Left ventricle myocardium inferior (tissue), 1 donor: ENCODE data around the gene EIF3D. TPM values are rescaled to one million over a fixed set of nuclear protein-coding genes. Genes with fewer than 3 reads are reported as not detected.
A peak's percentile ranks its signal among the peaks of the same experiment; 100 is the strongest.

Experiments used
- DNase-seq: peaks from one replicate; pipeline ENCODE4 v3.0.0-alpha.2; 2020
- H3K27ac ChIP-seq: fragments of 200-600 bp; replicated peaks from 2 replicates; pipeline ENCODE4 v1.8.0; 2021
- H3K27me3 ChIP-seq: fragments of 200-600 bp; 2 replicates; pipeline ENCODE4 v1.8.0; 2021; ENCODE audit warnings: low read depth
- H3K36me3 ChIP-seq: fragments of 200-600 bp; 2 replicates; pipeline ENCODE4 v1.8.0; 2021
- H3K4me1 ChIP-seq: fragments of 200-600 bp; 2 replicates; pipeline ENCODE4 v1.8.0; 2021
- H3K4me3 ChIP-seq: fragments of 200-600 bp; 2 replicates; pipeline ENCODE4 v1.8.0; 2021; ENCODE audit warnings: mild to moderate bottlenecking, moderate library complexity
- H3K9me3 ChIP-seq: fragments of 200-600 bp; replicated peaks from 2 replicates; pipeline ENCODE4 v1.8.0; 2021
- intact Hi-C: fragments of 100-400 bp; cut with micrococcal nuclease; formaldehyde crosslinking; loops from one replicate; pipeline ENCODE4 v1.11.0; 2022
- long read RNA-seq: library from polyadenylated mRNA; unstranded; transcript quantifications from one replicate; pipeline ENCODE4 v2.0.0, GENCODE V29; 2021
- total RNA-seq: library from RNA; stranded (reverse); fragmentation: NEBNext Ultra II Directional; extraction: Animal tissue kit (Norgen Biotek cat#: 25700); gene quantifications from one replicate; pipeline ENCODE4 v1.2.1, GENCODE V29; 2021
- TF ChIP-seq, protein P1 (sequence below): fragments of 200-600 bp; IDR thresholded peaks from 2 replicates; pipeline ENCODE4 v1.8.0; 2021; ENCODE audit warnings: antibody characterized with exemption, mild to moderate bottlenecking, borderline replicate concordance
- donor health status: DM: no; HTN: yes; CAD: no; lungs with severe emphysema.

Gene EIF3D, protein sequence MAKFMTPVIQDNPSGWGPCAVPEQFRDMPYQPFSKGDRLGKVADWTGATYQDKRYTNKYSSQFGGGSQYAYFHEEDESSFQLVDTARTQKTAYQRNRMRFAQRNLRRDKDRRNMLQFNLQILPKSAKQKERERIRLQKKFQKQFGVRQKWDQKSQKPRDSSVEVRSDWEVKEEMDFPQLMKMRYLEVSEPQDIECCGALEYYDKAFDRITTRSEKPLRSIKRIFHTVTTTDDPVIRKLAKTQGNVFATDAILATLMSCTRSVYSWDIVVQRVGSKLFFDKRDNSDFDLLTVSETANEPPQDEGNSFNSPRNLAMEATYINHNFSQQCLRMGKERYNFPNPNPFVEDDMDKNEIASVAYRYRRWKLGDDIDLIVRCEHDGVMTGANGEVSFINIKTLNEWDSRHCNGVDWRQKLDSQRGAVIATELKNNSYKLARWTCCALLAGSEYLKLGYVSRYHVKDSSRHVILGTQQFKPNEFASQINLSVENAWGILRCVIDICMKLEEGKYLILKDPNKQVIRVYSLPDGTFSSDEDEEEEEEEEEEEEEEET
- total RNA-seq: 75.4 TPM
- long read RNA-seq, transcript EIF3D-201 (15 exons, 2,155 nt): major isoform, 135 of 146 reads
- long read RNA-seq, partial matches to known transcripts: 1 of 146 reads
- long read RNA-seq, other reads (novel, unspliced or antisense): 10 of 146 reads

DNA sequence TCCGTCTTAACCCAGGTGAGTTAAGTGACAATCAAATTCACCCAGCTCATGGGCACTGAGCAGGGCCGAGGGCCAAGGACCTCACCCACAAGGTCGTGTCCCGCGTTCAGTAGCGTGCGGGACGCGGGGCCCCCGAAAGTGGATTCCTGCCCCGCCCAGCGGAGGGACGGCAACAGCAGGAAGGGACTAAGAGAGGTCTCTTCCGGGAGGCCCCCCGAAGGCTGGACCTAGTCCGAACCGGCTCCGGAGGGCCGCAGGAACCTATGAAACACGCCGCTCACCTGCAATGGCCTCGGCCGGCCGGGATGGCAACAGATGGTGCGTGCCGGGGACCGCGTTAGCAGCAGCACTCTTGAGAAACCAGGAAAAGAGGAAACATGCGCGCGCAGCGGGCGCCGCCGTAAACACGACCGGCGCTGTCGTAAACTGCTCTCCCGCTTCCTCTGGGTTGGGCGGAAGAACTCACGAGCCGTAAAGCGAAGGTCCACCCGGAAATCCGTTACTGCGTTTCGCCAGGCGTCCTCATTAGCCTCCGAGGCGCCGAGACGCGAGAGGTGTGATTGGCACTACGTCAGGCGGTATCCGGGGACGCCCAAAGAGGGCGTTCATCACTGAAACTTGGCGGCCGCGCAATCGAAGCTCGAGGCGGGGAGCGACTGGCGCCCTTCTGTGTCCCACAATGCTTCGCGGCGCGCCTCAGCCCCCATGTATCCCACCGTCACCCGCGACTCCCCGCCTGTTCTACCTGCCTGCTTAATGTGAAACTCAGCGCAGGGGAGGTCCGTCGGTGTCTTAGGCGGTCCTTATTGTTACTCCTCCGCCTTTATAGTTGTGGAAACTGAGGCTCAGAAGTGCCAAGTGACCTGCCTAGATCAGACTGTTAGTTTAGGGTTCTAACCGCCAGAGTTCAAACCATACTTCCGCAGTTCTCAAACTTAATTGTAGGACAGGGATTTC, at the start of gene EIF3D:
TSS of gene EIF3D (minus strand) at position 372 of the 957 bp plus-strand sequence. CDS start 3,045 bp downstream, outside the sequence.
- peak; percentile 98 for DNase-seq
- Histone ChIP-seq H3K27ac (peak within 1 kb of the TSS; percentile 94), H3K4me3 (peak within 1 kb of the TSS; percentile 76), H3K36me3 (peaks cover 30% of the 10 kb centered on the region), H3K4me1 (peaks cover 25% of the 10 kb centered on the region), H3K27me3 (no peaks in the 10 kb centered on the region), H3K9me3 (no peaks in the 10 kb centered on the region)
- TF ChIP-seq, protein P1, sequence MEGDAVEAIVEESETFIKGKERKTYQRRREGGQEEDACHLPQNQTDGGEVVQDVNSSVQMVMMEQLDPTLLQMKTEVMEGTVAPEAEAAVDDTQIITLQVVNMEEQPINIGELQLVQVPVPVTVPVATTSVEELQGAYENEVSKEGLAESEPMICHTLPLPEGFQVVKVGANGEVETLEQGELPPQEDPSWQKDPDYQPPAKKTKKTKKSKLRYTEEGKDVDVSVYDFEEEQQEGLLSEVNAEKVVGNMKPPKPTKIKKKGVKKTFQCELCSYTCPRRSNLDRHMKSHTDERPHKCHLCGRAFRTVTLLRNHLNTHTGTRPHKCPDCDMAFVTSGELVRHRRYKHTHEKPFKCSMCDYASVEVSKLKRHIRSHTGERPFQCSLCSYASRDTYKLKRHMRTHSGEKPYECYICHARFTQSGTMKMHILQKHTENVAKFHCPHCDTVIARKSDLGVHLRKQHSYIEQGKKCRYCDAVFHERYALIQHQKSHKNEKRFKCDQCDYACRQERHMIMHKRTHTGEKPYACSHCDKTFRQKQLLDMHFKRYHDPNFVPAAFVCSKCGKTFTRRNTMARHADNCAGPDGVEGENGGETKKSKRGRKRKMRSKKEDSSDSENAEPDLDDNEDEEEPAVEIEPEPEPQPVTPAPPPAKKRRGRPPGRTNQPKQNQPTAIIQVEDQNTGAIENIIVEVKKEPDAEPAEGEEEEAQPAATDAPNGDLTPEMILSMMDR: no peak
- intact Hi-C loops: no loop called here

GRCh38 chr22:36578619-36579018, 49.7 kb upstream of the EIF3D start:
- H3K27me3 ChIP-seq: peaks cover 67% of the 10 kb centered on the region

DNA sequence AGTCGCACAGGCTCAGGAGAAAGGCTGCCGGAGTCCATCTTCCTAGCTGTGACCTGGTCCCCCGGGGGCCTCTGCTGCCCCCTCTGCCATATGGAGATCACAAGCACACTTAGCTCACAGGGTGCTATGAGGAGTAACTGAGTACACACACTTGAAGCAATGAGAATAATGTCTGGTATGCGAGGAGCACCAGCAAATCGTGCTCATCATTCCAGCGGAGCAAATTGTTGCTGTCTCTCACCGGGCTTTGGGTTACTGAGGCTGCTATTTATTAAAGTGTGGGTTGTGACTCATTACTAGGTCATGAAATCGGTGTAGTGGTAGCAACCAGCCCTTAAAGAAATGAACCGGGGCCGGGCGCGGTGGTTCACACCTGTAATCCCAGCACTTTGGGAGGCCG, 48.1 kb upstream of the EIF3D start:
- TF ChIP-seq, protein P1: no peak
- no peaks in the 10 kb centered on the region for H3K36me3 ChIP-seq
- no peak overlapping the region for H3K27ac ChIP-seq
- DNase-seq: no peak
- H3K9me3 ChIP-seq: no peaks in the 10 kb centered on the region
- H3K4me1 ChIP-seq: no peaks in the 10 kb centered on the region
- peaks cover 51% of the 10 kb centered on the region for H3K27me3 ChIP-seq
- intact Hi-C loops: no loop called here
- no peak overlapping the region for H3K4me3 ChIP-seq

More at GRCh38 chr22:36578619-36579018, 49.7 kb upstream of the EIF3D start:
- no peaks in the 10 kb centered on the region for H3K4me1 ChIP-seq
- no peaks in the 10 kb centered on the region for H3K36me3 ChIP-seq
- intact Hi-C loops: no loop called here
- H3K4me3 ChIP-seq: no peak overlapping the region
- H3K27ac ChIP-seq: no peak overlapping the region
- TF ChIP-seq, protein P1: no peak
- no peak for DNase-seq
- H3K9me3 ChIP-seq: no peaks in the 10 kb centered on the region

- no peak for DNase-seq
- Histone ChIP-seq H3K4me1 (no peaks in the 10 kb centered on the region), H3K9me3 (no peaks in the 10 kb centered on the region), H3K36me3 (no peaks in the 10 kb centered on the region), H3K27ac (no peak overlapping the region), H3K4me3 (no peak overlapping the region), H3K27me3 (peaks cover 28% of the 10 kb centered on the region)
- TF ChIP-seq, protein P1: no peak
- intact Hi-C loops: no loop called here
Observed at GRCh38 chr22:36574728-36575127, 45.8 kb upstream of the EIF3D start.

- H3K9me3 ChIP-seq: no peaks in the 10 kb centered on the region
- H3K36me3 ChIP-seq: no peaks in the 10 kb centered on the region
- H3K27me3 ChIP-seq: peaks cover 19% of the 10 kb centered on the region
- no peak overlapping the region for H3K27ac ChIP-seq
- no peak for DNase-seq
- no peaks in the 10 kb centered on the region for H3K4me1 ChIP-seq
- intact Hi-C loops: no loop called here
- TF ChIP-seq, protein P1: no peak
- no peak overlapping the region for H3K4me3 ChIP-seq
Observed at GRCh38 chr22:36573815-36574363, 44.9 kb upstream of the EIF3D start.
